ENCODE results near the gene PGBD2. TPM values are rescaled to one million over a fixed set of nuclear protein-coding genes. Genes with fewer than 3 reads are reported as not detected.

The PGBD2 gene
- total and polyA plus RNA-seq, 2 of the 8 experiments (the other 6 are each of a cell fraction or from before 2014, with no cell fraction given): 4.5 to 7.7 TPM

- no peak overlapping the region for H4K5ac ChIP-seq (ENCODE audit: insufficient read length, low read depth, low read length)
- no peak overlapping the region for H3K4me2 ChIP-seq (ENCODE audit: insufficient read depth in 1 of 2, low read depth in 2 of 2, low read length in 2 of 2)
- H3K4me3 ChIP-seq (ENCODE audit: extremely low read depth in 1 of 4, insufficient read depth in 2 of 4, low read depth in 3 of 4, low read length in 4 of 4): no peak overlapping the region
- no peak overlapping the region for H2BK20ac ChIP-seq (ENCODE audit: low read length)
- H4K8ac ChIP-seq (ENCODE audit: extremely low read depth, insufficient read depth, low read length): no peak overlapping the region
- H3K27me3 ChIP-seq (replicated peaks in 1 of 4; ENCODE audit: control insufficient read depth in 3 of 4, extremely low read depth in 1 of 4, insufficient read depth in 3 of 4, low read length in 3 of 4): no peaks in the 10 kb centered on the region
- H3K23me2 ChIP-seq (ENCODE audit: low read depth, low read length): no peaks in the 10 kb centered on the region; the same call in 1 of the 2 replicates
- peaks cover 2% of the 10 kb centered on the region; the same call in 1 of the 2 replicates for H3K79me1 ChIP-seq (ENCODE audit: low read depth, low read length)
- H3K36me3 ChIP-seq (ENCODE audit: control insufficient read depth in 2 of 4, insufficient read depth in 4 of 4, low read length in 3 of 4): peaks cover 8 to 35% (median 27%) of the 10 kb centered on the region in 4 experiments
- no peak overlapping the region for H2BK15ac ChIP-seq (ENCODE audit: low read length)
- H2AFZ ChIP-seq (ENCODE audit: low read length): no peak overlapping the region
- FAIRE-seq (no peak), DNase-seq (ENCODE audit: low read depth in 1 of 2, low spot score in 2 of 2) (no peak)
- ChIA-PET CTCF (ENCODE audit: partially characterized antibody) (interaction anchor here (0.9 to 1.8 kb wide), 6 partner anchors 10 to 67 kb away, joined by 3 to 7 read pairs (median 3); partner anchors contain the start of gene ZNF692), POLR2A (ENCODE audit: partially characterized antibody) (interaction anchor here (1.0 to 1.6 kb wide), 2 partner anchors 8 to 9 kb away, joined by 3 to 6 read pairs; partner anchors contain the start of gene PGBD2)
- no peak overlapping the region for H4K91ac ChIP-seq (replicated peaks; ENCODE audit: insufficient read length, low read length)
- H3K56ac ChIP-seq (replicated peaks; ENCODE audit: insufficient read length, low read depth, low read length): no peak overlapping the region
- H2AK5ac ChIP-seq (ENCODE audit: low read depth, low read length): no peak overlapping the region
- H3K27ac ChIP-seq (ENCODE audit: low read depth, low read length): no peak overlapping the region
- no peak overlapping the region for H2BK120ac ChIP-seq (replicated peaks; ENCODE audit: low read depth, low read length)
- no peaks in the 10 kb centered on the region for H3K4me1 ChIP-seq (replicated peaks in 1 of 4; ENCODE audit: control insufficient read depth in 3 of 4, insufficient read depth in 4 of 4, low read length in 3 of 4)
- H3K14ac ChIP-seq (ENCODE audit: insufficient read length): no peak overlapping the region
- H2BK5ac ChIP-seq (ENCODE audit: low read depth, low read length): no peak overlapping the region
- no peak overlapping the region for H3K18ac ChIP-seq (ENCODE audit: extremely low read depth, low read length)
- WGBS, 2 experiments (ENCODE audit: extremely low coverage in 1 of 2, insufficient coverage in 1 of 2, insufficient read length in 1 of 2, insufficient replicate concordance in 2 of 2, low coverage in 1 of 2, low lambda C conversion rate in 2 of 2, missing lambda C conversion rate in 1 of 2): 88% methylated on average over 5 of the region's 5 CpGs; no CpG with 5 or more reads in 1 of the 2 experiments
- TF ChIP-seq ASH2L (IDR thresholded peaks at IDR 0.05; ENCODE audit: low read length): no peak
- H4K20me1 ChIP-seq (replicated peaks in 1 of 2; ENCODE audit: control insufficient read depth in 1 of 2, insufficient read depth in 2 of 2, low read length in 2 of 2): peaks cover 0 to 6% of the 10 kb centered on the region in 2 experiments
- H3K4ac ChIP-seq (replicated peaks; ENCODE audit: insufficient read length, low read depth, low read length): no peak overlapping the region
- peaks cover 0 to 15% of the 10 kb centered on the region in 2 experiments; a peak in 2 of 4 replicates for H3K79me2 ChIP-seq (ENCODE audit: control insufficient read depth in 1 of 2, insufficient read depth in 2 of 2, low read length in 2 of 2)
- H2BK12ac ChIP-seq (ENCODE audit: low read depth, low read length): no peak overlapping the region
- H3K9me3 ChIP-seq (ENCODE audit: insufficient read depth in 2 of 2, low read depth in 1 of 2, low read length in 1 of 2): no peaks in the 10 kb centered on the region
- H3K23ac ChIP-seq (ENCODE audit: insufficient read length): no peak overlapping the region
- no peak overlapping the region for H3K9ac ChIP-seq (replicated peaks in 1 of 4; ENCODE audit: extremely low read depth in 1 of 4, low read depth in 3 of 4, low read length in 3 of 4)
These were observed 8.9 kb downstream of the PGBD2 start for GRCh38 chr1:248914796-248915381.
